ENCODE measurements around the gene KAZN. TPM values are rescaled to one million over a fixed set of nuclear protein-coding genes. Genes with fewer than 3 reads are reported as not detected.

The KAZN gene
- total and polyA plus RNA-seq, 2 of the 8 experiments (the other 6 are each of a cell fraction or from before 2014, with no cell fraction given) = 3.7 to 11.8 TPM

- no peak for TF ChIP-seq EGR1 (IDR thresholded peaks at IDR 0.05; ENCODE audit: borderline replicate concordance, low read depth, low read length)
Measured at GRCh38 chr1:14786109-14786675, 187.7 kb downstream of the KAZN start (continued).
